ENCODE results near the gene ANKRD65.

GRCh38 chr1:1407636-1408318, 13.3 kb downstream of the ANKRD65 start:
- no peak for TF ChIP-seq YY1 (IDR thresholded peaks at IDR 0.05; ENCODE audit: extremely low read depth, insufficient replicate concordance, low read depth, low read length)
- TF ChIP-seq CTCF (IDR thresholded peaks at IDR 0.05 in 2 of 3, conservative IDR thresholded peaks at IDR 0.05 in 1 of 3; ENCODE audit: borderline replicate concordance in 1 of 3, insufficient read depth in 1 of 3, low read depth in 2 of 3, low read length in 2 of 3) = no peak
- no peak for TF ChIP-seq EGR1 (IDR thresholded peaks at IDR 0.05; ENCODE audit: low read depth)
- no peak for TF ChIP-seq POLR2A (IDR thresholded peaks at IDR 0.05; ENCODE audit: borderline replicate concordance, extremely low read depth, insufficient read depth, insufficient read length)
- no peak for TF ChIP-seq SP1 (IDR thresholded peaks at IDR 0.05; ENCODE audit: low read depth)
